Measurements from ENCODE around the gene HK3. TPM values are rescaled to one million over a fixed set of nuclear protein-coding genes. Genes with fewer than 3 reads are reported as not detected.

HK3 gene
- total RNA-seq, 1 experiment from 2014 or later = not detected

DNA sequence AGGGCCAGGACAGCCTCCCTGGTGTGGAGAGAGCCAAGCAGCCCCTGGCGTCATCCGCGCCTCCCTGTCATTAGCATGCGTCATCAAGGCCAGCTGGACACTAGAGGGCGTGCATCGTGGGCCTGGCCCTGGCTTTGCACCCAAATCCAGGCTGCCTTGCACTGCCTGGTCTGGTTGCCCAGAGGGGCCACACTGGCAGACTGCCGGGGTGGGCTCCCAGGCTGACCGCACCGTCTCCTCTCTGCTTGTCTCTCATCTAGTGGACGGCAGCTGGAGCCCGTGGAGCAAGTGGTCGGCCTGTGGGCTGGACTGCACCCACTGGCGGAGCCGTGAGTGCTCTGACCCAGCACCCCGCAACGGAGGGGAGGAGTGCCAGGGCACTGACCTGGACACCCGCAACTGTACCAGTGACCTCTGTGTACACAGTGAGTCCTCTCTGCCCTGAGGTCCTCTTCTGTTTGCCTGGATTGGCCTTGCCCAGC lies 29.0 kb downstream of the HK3 start:
- DNase-seq (ENCODE audit: low read depth) = peak; percentile 53

- DNase-seq (ENCODE audit: low read depth) = no peak
These were observed 29.5 kb downstream of the HK3 start for GRCh38 chr5:176869501-176870109.

GRCh38 chr5:176868731-176869130 lies 30.4 kb downstream of the HK3 start:
- no peak for DNase-seq (ENCODE audit: low read depth)

GRCh38 chr5:176868126-176868525 lies 31.0 kb downstream of the HK3 start:
- DNase-seq (ENCODE audit: low read depth) = no peak

- DNase-seq (ENCODE audit: low read depth) = no peak
These were observed 32.3 kb downstream of the HK3 start for GRCh38 chr5:176866707-176867310.

- DNase-seq (ENCODE audit: low read depth) = no peak
These were observed 33.2 kb downstream of the HK3 start for GRCh38 chr5:176865964-176866363.

DNA sequence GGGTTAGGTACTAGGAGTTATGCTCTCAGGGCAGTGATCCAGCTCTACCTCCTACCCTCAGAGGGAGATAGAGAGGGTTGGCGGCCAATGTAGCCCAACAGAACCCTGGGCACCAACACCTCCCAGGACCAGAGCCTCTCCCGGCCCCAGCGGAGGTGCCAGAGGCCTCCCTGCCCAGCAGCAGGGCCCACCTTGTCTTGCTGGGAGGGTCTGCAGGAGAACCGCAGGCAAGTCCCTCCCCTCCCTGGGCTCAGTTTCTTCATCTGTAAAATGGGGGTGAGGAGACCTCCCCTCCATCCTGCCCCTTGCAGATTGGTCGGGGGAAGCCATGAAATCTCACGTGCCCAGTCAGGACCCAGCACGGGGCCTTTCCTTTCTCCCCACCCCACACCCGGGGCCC lies 34.4 kb downstream of the HK3 start:
- DNase-seq (ENCODE audit: low read depth) = no peak

GRCh38 chr5:176863765-176864098 lies 35.4 kb downstream of the HK3 start:
- DNase-seq (ENCODE audit: low read depth) = no peak

DNA sequence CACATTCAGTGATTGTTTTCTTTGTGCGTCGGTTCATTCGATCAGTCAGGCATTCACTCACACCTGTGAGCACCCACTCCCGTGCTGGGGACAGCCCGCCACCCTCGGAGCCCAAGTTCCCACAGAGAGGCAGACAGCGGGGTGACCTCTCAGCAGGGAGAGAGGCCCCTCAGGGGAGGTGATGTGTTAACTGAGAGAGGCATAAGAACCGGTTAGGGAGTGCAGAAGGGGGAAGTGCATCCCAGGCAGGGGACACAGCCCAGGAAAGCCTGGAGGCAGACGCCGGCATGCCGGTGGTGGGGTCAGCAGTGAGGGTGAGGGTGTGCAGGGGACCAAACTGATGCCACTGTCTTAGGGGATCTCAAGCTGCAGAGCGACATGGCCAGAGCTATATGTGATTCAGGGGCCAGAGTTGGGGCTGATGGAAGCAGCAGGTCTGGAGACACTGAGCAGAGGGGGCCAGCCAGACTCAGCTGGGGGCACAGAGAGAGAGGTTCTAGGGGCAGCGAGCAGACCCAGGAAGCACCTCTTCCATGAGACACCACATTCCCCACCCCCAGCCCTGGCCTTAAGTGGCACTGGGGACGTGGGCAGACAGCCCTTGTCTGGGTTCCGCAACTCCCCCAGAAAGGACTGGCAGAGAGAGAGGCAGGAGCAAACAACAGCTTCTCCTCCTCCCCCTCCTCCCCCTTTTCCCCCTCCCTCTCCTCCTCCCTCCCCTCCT lies 35.9 kb downstream of the HK3 start:
- no peak for DNase-seq (ENCODE audit: low read depth)

DNA sequence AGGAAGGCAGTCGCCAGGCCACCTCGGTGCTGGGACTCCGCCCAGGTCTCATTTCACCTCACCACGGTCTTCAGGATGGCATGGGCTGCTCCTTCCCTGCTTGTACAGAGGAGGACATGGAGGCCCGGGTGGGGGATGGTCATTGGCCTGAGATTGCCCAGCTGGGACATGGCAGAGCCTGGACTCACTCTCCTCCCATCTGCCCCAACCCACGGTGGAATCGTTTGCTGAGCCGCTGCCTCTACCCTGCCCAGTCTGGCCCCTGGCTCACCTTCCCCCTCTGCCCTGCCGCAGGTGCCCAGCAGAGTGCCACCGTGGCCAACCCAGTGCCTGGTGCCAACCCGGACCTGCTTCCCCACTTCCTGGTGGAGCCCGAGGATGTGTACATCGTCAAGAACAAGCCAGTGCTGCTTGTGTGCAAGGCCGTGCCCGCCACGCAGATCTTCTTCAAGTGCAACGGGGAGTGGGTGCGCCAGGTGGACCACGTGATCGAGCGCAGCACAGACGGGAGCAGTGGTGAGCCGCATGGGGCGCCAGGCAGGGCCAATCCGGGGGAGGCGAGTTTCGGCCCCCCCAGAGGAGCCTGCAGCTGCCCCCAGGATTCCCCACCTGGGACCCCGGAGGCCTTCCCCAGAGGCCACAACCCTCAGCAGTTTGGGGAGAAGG lies 36.7 kb downstream of the HK3 start:
- no peak for DNase-seq (ENCODE audit: low read depth)

DNA sequence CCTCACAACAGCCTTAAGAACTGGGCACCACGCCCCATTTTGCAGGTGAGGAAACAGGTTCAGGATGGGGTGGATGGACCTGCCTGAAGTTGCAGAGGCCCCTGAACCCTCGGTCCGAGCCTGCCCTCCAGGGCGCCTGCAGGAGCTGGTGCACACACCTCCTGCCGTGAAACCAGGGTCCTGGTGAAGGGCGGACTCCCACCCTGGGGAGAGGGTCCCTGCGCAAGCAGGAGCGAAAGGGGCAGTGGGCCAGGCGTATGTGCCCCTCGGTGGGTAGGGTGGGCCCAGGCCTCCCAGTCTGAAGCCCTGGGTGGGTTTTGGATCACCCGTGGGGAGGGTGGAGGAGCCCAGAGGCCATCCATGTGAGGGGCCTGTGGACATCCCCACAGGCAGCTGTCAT lies 37.9 kb downstream of the HK3 start:
- DNase-seq (ENCODE audit: low read depth) = no peak

DNA sequence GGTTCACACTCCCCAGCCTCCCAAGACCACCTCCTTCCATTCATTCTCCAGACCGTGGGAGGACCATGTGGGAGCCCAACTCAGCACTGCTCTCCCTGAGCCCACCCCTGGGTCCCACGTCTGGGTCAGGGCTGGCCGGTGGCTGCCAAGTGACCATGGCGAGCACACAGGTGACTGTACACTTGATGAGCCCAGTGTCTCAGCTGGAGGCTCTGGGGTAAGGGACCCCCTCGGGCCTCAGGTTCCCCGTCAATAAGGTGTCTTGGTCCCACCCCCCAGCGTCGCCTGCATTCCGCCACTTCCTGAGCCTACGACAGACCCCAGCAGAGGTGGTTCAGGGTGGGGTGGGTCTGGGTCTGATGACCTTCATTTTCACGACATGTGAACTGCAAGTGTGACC lies 38.8 kb downstream of the HK3 start:
- DNase-seq (ENCODE audit: low read depth) = no peak

- DNase-seq (ENCODE audit: low read depth) = no peak
These were observed 39.2 kb downstream of the HK3 start for GRCh38 chr5:176859916-176860315.

GRCh38 chr5:176857894-176858273 lies 41.3 kb downstream of the HK3 start:
- no peak for DNase-seq (ENCODE audit: low read depth)

- no peak for DNase-seq (ENCODE audit: low read depth)
These were observed 41.8 kb downstream of the HK3 start for GRCh38 chr5:176857216-176857893.

- no peak for DNase-seq (ENCODE audit: low read depth)
These were observed 42.4 kb downstream of the HK3 start for GRCh38 chr5:176856746-176857145.

DNA sequence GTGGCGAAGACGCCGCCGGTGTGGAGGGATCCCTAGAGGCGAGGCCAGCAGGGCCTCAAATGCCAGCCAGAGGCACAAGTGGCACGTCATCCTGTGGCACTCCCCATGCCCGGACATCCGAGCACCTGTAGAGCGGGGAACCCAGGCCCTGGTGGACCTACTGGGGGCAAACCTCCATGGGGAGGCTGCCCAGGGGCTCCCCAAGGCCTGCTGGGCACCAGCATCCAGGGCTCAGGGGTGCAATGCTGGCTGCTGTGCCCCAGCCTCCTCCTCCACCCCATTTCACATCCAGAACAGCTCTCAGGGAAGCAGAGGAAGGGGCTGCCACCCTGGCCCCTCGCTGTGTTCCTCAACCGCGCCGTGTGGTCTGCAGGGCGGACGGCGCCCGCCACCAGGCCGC lies 43.5 kb downstream of the HK3 start:
- DNase-seq (ENCODE audit: low read depth) = no peak

DNA sequence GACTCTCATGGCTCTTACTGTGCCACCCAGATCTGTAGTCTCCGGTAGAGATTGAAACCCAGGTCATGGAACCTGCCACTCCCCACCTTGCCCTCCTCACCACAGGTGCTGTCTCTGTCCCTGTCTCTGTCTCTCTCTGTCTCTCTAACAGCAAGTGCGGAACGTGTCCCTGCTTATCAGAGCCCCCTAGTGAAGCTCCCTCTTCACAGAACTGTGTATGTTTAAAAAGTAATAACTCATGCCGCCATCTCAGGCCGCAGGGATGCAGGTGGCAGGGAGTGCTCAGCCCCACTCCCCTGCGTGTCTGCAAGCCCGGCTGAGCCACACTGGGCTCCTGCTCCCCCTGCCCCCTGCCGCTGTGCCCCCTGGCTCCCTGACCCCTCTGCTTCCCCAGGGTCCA lies 45.0 kb downstream of the HK3 start:
- no peak for DNase-seq (ENCODE audit: low read depth)

DNA sequence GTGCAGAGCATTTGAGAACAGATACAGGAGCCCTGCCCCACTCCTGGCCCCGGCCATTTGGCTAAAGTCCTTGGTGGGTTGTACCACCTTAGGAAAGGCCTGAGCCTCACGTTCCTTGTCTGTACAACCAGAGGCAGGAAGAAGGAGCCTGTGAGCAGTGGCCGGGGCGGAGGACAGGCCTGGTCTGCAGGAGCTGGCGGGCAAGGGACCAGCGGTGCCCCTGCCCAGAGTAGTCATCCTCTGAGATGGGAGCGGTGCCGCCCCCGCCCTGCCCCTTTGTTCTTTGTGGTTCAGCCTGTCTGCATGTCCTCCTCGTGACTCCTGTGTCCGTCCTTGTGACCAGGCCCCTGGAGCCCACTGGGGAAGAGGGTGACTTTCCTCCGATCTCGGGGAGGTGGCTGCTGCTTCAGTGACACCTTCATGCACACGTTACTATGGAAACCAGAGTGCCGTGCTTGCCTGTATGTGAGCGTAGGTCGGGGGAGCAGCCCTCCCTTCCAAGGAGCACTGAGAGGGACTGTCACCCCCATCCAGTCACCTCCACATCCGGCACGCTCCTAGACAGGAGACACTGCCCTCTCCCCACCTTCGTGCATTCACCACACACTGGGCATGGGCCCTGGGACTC lies 45.9 kb downstream of the HK3 start:
- DNase-seq (ENCODE audit: low read depth) = no peak

DNA sequence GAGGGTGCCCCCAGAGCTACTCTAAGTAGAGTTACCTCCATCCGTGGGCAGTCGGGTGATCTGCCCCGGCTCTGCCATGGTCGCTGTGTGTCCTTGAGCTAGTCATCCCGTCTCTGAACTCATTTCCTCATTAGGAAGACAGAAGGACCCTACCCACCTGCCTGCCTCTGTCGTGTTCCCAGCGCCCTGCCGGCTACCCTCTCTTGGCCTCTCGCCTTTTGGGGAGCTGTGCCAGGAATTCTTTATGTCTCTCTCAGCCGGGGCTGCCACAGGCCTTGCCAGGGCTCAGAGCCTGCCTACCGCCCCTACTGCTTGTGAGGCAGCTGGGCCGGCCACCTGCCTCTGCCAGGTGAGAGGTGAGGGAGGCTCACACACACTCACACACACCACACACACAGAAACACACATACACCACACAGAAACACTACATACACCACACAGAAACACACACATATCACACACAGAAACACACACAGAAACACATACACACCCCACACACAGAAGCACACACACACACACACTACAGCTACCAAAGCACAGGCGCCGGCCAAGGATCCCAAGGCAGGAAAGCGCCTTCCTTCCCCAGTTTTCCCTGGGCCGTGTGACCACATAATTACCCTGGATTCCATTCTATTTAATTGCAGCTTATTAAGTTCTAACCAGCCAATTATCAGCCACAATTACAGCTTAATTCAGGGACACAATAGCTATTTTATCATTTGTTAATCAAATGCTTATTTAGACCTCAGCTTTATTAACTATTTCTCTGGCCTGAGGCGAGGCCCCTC lies 47.1 kb downstream of the HK3 start:
- no peak for DNase-seq (ENCODE audit: low read depth)

- no peak for DNase-seq (ENCODE audit: low read depth)
These were observed 47.8 kb downstream of the HK3 start for GRCh38 chr5:176851380-176851779.

All from LHCN-M2 (cell line).